GM13976 (cell line): ENCODE results near the gene PLEK.

Experiments
- DNase-seq: peaks from one replicate; pipeline ENCODE4 v3.0.0; 2012; ENCODE audit warnings: low spot score
- in situ Hi-C: fragments of 300-500 bp; cut with MboI; formaldehyde crosslinking; loops from one replicate; pipeline ENCODE4 v1.12.0; 2022; ENCODE audit warnings: low sequenced_read_pairs, mixed read lengths, inconsistent platforms; ENCODE audit not compliant: unreplicated experiment
- TF ChIP-seq, protein P1 (sequence below): IDR thresholded peaks from 2 replicates; pipeline ENCODE4 v1.5.1; 2012; ENCODE audit warnings: borderline replicate concordance, mild to moderate bottlenecking; ENCODE audit not compliant: insufficient read depth; ENCODE audit errors: extremely low read depth, missing control alignments, control extremely low read depth

The PLEK gene

DNA sequence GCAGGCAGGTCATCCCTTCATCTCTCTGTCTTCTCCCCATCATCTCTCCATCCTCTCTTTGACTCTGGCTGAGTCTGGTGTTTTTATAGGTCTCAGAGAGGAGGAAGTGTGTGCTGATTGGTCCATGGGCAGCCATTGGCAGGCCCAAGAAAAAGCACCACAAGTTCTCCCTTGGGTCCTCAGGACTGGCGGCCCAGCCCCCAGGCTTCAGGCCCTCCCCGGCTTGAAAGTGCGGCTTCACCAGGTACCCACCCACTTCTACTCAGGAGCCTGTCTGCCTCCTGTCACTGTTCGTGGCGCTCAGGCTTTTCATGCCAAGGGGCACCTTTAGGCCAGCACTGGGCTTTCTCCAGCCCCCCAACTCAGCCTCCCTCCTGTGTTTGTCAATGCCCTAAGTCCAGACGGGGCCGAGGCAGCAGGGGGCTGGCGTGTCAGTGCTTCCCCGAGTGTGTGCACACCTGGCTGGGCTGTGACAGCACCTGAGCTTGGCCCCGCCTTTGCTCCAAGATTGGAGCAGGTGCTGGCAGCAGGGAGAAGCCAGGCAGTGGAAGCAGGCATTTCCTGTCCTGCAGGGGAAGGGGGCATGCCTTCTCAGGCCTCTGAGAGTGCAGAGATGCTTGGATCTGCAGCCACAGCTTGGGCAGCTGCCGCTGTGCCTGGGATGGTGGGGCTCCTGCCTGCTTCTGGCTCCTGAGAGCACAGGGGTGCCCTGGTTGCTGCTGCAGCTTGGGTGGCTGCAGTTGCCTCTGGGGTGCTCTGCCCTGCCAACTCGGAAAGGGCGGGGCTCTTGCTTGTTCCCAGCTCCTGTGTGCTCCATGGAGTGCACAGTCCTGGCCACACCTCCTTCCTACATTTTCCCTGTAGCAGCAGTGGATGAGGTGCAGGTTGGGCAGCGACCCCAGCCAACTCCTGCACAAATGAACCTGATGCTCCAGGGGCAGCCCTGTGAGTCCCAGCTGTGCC lies 67.9 kb downstream of the PLEK start:
- DNase-seq = no peak
- TF ChIP-seq, protein P1, sequence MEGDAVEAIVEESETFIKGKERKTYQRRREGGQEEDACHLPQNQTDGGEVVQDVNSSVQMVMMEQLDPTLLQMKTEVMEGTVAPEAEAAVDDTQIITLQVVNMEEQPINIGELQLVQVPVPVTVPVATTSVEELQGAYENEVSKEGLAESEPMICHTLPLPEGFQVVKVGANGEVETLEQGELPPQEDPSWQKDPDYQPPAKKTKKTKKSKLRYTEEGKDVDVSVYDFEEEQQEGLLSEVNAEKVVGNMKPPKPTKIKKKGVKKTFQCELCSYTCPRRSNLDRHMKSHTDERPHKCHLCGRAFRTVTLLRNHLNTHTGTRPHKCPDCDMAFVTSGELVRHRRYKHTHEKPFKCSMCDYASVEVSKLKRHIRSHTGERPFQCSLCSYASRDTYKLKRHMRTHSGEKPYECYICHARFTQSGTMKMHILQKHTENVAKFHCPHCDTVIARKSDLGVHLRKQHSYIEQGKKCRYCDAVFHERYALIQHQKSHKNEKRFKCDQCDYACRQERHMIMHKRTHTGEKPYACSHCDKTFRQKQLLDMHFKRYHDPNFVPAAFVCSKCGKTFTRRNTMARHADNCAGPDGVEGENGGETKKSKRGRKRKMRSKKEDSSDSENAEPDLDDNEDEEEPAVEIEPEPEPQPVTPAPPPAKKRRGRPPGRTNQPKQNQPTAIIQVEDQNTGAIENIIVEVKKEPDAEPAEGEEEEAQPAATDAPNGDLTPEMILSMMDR = no peak
- in situ Hi-C loops = loop anchor here (10.0 kb wide), 1 partner anchor 68 kb away; the partner anchor contains the start of gene PLEK

DNA sequence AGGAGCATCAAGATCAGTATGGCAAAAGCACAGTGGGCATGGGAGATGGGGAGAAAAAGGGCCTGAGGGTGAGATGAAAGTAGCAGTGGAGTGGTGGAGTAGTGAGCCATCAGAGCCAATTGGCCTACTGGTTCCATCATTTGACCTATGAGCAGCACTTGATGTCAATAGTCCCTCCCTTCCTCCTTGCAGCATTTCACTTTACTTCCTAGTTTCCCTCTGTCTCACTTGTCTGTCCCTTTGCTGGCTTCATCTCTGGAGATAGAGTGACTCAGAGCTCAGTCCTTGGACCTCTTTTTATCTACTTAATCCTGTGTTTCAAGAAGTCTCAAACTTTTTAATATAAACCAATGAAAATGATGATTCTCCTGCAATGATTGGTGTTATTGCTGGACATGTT lies 69.9 kb downstream of the PLEK start:
- in situ Hi-C loops = loop anchor here (10.0 kb wide), 1 partner anchor 70 kb away; the partner anchor contains the start of gene PLEK
- TF ChIP-seq, protein P1 = no peak
- no peak for DNase-seq

DNA sequence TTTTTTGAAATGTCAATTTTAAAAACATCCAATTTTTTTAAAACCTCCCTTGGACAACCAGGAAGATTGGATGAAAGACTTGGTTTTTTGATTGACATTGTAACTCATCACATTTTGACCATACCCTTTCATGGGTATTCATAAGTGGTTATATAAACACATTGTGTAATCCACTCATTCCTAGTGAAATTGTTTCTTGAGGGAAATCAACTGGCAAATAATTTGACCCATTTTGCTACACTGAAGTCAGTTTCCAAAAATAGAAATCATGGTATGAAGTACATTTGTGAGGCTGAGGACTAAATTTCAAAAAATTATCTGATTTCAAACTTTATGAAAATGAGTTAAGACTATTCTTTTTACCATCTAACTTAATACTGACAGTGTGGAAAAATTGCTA lies 70.5 kb downstream of the PLEK start:
- no peak for DNase-seq
- in situ Hi-C loops = loop anchor here (10.0 kb wide), 1 partner anchor 71 kb away; the partner anchor contains the start of gene PLEK
- TF ChIP-seq, protein P1 = no peak

DNA sequence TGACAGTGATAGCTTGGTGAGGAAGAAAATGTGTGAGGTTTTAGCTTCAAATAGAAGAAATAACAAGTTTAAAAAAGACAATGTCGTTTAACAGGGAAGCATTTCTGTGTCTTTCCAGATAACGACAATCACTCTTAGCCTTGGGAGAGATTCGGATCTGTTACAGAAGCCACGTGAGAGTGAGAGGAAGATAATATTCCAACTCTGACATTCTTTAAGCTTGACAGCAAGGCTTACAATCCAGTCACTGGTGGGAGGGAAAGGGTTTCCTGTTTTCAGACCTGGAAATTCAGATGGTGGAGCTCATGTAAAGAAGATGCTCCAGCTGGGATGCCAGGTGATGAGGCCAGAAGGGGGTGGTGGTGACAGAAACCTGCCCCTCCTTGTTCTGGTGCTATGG lies 71.2 kb downstream of the PLEK start:
- in situ Hi-C loops = loop anchor here (10.0 kb wide), 1 partner anchor 71 kb away; the partner anchor contains the start of gene PLEK
- TF ChIP-seq, protein P1 = no peak
- no peak for DNase-seq

DNA sequence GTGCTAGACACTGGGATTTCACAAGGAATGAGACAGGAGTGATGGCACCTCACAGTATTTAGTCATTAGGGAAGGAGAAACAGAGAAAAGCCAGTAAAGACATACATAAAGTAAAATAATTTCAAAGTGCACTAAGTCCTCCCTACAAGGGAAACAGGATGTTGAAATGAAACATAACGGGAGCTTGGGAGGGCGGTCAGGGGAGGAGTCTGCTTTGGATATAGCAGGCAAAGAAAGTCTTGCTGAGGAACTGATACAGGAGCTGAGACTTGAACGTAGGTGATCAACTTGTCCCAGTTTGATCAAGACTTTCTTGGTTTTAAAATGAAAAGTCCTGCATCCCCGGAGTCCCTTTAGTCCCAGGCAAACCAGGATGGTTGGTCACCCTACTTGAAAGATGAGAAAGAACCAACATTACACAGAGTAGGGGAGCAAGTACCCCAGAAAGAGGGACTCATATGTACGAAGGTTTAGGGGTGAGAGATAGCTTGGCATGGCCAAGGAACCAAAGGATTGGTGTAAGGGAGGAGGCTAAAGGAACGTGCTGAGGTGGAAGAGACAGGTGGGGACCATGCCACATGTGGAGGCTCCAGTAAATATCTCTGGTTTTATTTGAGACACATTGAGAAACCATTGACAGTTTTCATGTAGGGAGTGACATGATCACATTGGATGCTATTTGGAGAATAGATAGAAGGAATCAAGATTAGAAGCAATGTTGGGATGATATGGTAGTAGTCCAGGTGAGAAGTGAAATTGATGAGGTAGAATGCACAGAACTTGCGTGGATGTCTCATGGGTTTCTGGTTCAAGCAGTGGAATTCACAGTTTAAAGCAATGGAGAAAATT lies 73.6 kb downstream of the PLEK start:
- in situ Hi-C loops = loop anchor here (10.0 kb wide), 1 partner anchor 74 kb away; the partner anchor contains the start of gene PLEK
- DNase-seq = peak; percentile 40
- TF ChIP-seq, protein P1 = no peak
